Large intestine (tissue), 3 donors: ENCODE data around the gene PRDM16. TPM values are rescaled to one million over a fixed set of nuclear protein-coding genes. Genes with fewer than 3 reads are reported as not detected.
A peak's percentile ranks its signal among the peaks of the same experiment; 100 is the strongest.

Source experiments
- DNase-seq, 2 donors: peaks; one replicate each; pipeline versions ENCODE4 v3.0.0 to v3.0.0-alpha.2; 2013
- H3K27ac ChIP-seq: one replicate; pipeline ENCODE4 v1.5.1; 2013; ENCODE audit warnings: low read length
- H3K27me3 ChIP-seq: 2 replicates; pipeline ENCODE4 v1.6.1; 2013; ENCODE audit warnings: low read length; ENCODE audit not compliant: control insufficient read depth, insufficient read depth
- H3K36me3 ChIP-seq: 2 replicates; pipeline ENCODE4 v1.6.1; 2013; ENCODE audit warnings: low read length; ENCODE audit not compliant: control insufficient read depth, insufficient read depth
- H3K4me1 ChIP-seq: one replicate; pipeline ENCODE4 v1.6.1; 2013; ENCODE audit warnings: low read length; ENCODE audit not compliant: control insufficient read depth, insufficient read depth
- H3K4me3 ChIP-seq: one replicate; pipeline ENCODE4 v1.5.1; 2013; ENCODE audit warnings: low read length
- H3K9me3 ChIP-seq: one replicate; pipeline ENCODE4 v1.6.1; 2013; ENCODE audit warnings: mild to moderate bottlenecking, low read depth, low read length, moderate library complexity; ENCODE audit not compliant: control insufficient read depth
- WGBS: methylation state at CpG from one replicate; pipeline ENCODE4 v1.1.5; 2013; ENCODE audit warnings: low lambda C conversion rate; ENCODE audit not compliant: insufficient coverage; 5-methylcytosine and 5-hydroxymethylcytosine counted together
- polyA plus RNA-seq: library from polyadenylated mRNA; unstranded; fragments of 120-200 nt; gene quantifications from one replicate; pipeline ENCODE4 v1.2.1, GENCODE V29; 2013

PRDM16 gene
- polyA plus RNA-seq, 1 donor, result 20.6 TPM

- no CpG with 5 or more reads among the region's 36 CpGs for WGBS
- H3K36me3 ChIP-seq, result no peaks in the 10 kb centered on the region
- no peaks in the 10 kb centered on the region for H3K9me3 ChIP-seq
- H3K4me3 ChIP-seq, result no peak overlapping the region
- peaks cover 37% of the 10 kb centered on the region for H3K4me1 ChIP-seq
- peak in 1 of 2 donors; percentile 59 for DNase-seq
- H3K27ac ChIP-seq, result no peak overlapping the region
- peaks cover 12% of the 10 kb centered on the region for H3K27me3 ChIP-seq
Observed at GRCh38 chr1:3134381-3135072, 65.5 kb downstream of the PRDM16 start.

GRCh38 chr1:3135073-3135702, 66.2 kb downstream of the PRDM16 start:
- Histone ChIP-seq H3K4me3 (no peak overlapping the region), H3K27me3 (peaks cover 18% of the 10 kb centered on the region), H3K36me3 (no peaks in the 10 kb centered on the region), H3K27ac (no peak overlapping the region), H3K9me3 (no peaks in the 10 kb centered on the region), H3K4me1 (peaks cover 37% of the 10 kb centered on the region)
- DNase-seq, result peak in 1 of 2 donors; percentile 35
- WGBS, result no CpG with 5 or more reads among the region's 29 CpGs

DNA sequence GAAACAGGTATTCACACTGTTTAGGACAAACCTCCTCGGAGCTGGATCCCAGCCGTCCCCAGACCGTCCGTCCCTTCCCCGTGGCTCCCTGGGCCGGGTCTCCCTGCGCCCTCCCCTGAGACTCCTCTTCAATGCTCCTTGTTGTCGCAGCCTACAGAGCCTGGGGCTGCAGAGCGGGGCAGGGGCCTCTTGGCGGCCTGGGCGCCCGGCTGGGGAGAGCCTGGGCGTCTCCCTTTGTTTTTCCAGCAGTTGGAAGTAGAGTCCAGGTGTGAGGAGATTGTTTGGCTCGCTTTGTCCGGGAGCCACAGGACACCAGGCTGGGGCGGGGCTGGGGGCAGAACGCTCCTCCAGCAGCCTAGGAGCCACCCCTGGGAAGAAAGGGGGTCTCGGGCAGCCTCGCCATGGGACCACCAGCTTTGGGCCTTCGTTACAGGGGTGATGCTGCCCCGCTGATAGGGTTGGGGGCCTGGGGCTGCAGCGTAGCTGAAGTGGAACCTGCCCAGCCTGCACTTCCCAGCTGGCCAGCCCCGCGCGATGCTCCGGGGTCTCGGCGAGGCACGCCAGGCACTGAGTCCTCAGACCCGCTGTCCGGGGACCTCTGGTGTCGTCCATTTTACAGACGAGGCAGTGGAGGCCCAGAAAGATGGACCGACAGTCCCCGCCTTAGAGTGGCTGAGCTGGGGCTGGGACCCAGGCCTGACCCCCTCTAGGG, 66.9 kb downstream of the PRDM16 start:
- H3K4me1 ChIP-seq, result peaks cover 37% of the 10 kb centered on the region
- H3K9me3 ChIP-seq, result no peaks in the 10 kb centered on the region
- H3K27me3 ChIP-seq, result peaks cover 26% of the 10 kb centered on the region
- H3K27ac ChIP-seq, result no peak overlapping the region
- no peaks in the 10 kb centered on the region for H3K36me3 ChIP-seq
- DNase-seq, result no peak
- no CpG with 5 or more reads among the region's 35 CpGs for WGBS
- no peak overlapping the region for H3K4me3 ChIP-seq

- Histone ChIP-seq H3K9me3 (no peaks in the 10 kb centered on the region), H3K27me3 (peaks cover 30% of the 10 kb centered on the region), H3K4me1 (peaks cover 37% of the 10 kb centered on the region), H3K36me3 (no peaks in the 10 kb centered on the region), H3K4me3 (no peak overlapping the region), H3K27ac (no peak overlapping the region)
- DNase-seq, result no peak
- no CpG with 5 or more reads among the region's 5 CpGs for WGBS
Observed at GRCh38 chr1:3136532-3136931, 67.5 kb downstream of the PRDM16 start.

DNA sequence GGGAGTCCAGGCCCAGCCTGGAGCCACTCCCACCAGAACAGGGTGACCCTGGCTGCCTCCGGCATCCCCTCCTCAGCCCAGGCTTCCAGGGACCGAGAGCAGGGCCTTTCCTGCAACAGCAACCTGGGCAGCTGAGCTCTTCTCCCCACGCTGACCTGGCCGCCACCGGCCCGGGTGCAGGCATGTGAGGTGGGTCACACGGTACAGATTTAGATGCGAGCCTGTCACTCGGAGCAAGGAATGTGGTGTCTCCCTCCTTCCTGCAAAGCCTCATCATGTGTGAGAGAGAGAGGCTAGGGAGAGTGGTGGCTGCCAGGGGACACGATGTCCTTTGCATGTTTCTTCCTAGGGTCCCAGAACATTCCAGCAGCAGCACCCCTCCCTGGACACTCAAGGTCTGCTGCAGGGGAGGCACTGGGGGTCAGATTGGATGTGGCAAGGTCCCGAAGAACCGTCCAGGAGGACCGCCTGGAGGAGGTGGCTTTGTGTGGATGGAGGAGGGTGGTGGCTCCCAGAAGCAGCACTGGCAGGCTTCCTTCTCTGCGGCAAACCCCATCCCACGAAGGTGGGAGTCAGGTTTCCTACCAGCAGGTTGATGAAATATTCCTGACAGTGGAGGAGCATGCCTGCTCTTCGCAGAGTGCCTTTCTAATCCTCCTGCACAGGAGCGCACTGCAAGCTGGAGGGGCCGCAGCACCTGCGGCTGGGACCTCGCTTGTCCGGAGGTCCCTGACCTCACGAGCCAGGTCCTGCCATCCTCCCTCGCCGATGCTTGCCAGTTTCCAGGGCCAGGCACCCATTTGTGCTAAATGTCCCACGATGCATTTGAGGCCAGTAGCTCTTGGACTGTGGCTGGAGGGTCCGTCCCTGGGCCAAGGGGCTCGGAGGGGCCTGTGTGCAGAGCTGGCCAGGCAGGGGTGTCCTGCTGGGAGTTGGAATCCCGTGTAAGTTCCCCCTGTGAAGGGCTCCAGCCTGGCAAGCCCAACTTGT, 68.4 kb downstream of the PRDM16 start:
- peaks cover 30% of the 10 kb centered on the region for H3K27me3 ChIP-seq
- no peak for DNase-seq
- H3K27ac ChIP-seq, result no peak overlapping the region
- no CpG with 5 or more reads among the region's 28 CpGs for WGBS
- H3K36me3 ChIP-seq, result no peaks in the 10 kb centered on the region
- peaks cover 37% of the 10 kb centered on the region for H3K4me1 ChIP-seq
- H3K4me3 ChIP-seq, result no peak overlapping the region
- no peaks in the 10 kb centered on the region for H3K9me3 ChIP-seq

GRCh38 chr1:3138623-3139151, 69.7 kb downstream of the PRDM16 start:
- H3K27me3 ChIP-seq, result peaks cover 30% of the 10 kb centered on the region
- no peak for DNase-seq
- no peak overlapping the region for H3K27ac ChIP-seq
- no CpG with 5 or more reads among the region's 18 CpGs for whole genome bisulfite sequencing
- no peaks in the 10 kb centered on the region for H3K9me3 ChIP-seq
- peaks cover 27% of the 10 kb centered on the region for H3K4me1 ChIP-seq
- no peak overlapping the region for H3K4me3 ChIP-seq
- no peaks in the 10 kb centered on the region for H3K36me3 ChIP-seq

GRCh38 chr1:3139451-3139852, 70.4 kb downstream of the PRDM16 start:
- Histone ChIP-seq H3K27ac (no peak overlapping the region), H3K27me3 (peaks cover 30% of the 10 kb centered on the region), H3K4me3 (no peak overlapping the region), H3K36me3 (no peaks in the 10 kb centered on the region), H3K9me3 (no peaks in the 10 kb centered on the region), H3K4me1 (peaks cover 19% of the 10 kb centered on the region)
- WGBS, result no CpG with 5 or more reads among the region's 16 CpGs
- DNase-seq, result no peak

DNA sequence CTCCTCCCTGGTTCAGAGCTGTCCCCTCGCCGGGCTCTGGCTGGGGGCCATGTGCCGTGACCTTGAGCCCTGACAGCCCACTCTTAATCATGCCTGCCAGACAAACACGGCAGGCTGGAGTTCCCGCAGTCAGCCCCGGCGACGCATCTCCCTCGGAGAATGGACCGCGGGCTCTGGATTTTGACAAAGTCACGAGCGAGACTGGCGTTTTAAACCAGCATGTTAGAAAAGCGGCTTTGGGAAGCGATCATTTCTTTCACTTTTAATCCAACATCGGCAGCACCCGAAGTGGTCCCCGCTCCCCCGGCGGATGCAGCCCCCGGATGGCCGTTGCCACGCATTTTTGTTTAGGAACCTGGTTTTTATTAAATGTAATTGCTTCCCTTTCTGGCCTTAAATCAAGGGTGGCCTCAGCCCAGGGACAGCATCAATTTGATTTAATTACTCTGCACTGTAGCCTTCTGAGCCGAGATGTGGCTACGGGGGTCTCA, 70.9 kb downstream of the PRDM16 start:
- Histone ChIP-seq H3K27me3 (peaks cover 30% of the 10 kb centered on the region), H3K27ac (no peak overlapping the region), H3K9me3 (no peaks in the 10 kb centered on the region), H3K36me3 (no peaks in the 10 kb centered on the region), H3K4me1 (peaks cover 15% of the 10 kb centered on the region), H3K4me3 (no peak overlapping the region)
- no peak for DNase-seq
- 0% methylated on average over 1 of the region's 26 CpGs for WGBS

DNA sequence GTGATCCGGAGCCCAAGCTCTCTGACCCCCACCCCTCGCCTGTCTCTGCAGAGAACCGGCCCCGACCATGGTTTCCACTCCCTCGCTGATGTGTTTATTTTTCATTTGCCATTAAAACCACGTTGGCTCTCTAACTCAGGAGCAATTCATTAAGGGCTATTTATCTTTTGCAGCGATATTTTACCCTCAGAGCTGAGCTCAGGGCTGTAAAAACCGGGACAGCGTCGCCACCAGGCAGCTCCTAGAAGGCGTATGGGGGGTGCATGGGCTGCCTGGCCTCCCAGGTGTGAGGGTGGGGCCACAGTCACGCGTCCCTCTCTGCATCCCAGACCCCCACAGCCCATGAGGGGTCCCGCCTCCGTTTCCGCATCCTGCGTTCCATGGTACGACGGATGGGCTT, 71.4 kb downstream of the PRDM16 start:
- no peak for DNase-seq
- Histone ChIP-seq H3K9me3 (no peaks in the 10 kb centered on the region), H3K27ac (no peak overlapping the region), H3K27me3 (peaks cover 30% of the 10 kb centered on the region), H3K36me3 (no peaks in the 10 kb centered on the region), H3K4me3 (no peak overlapping the region), H3K4me1 (peaks cover 10% of the 10 kb centered on the region)
- 20% methylated on average over 1 of the region's 19 CpGs for WGBS
